ENCODE measurements around the gene TXNDC12.

Gene TXNDC12

GRCh38 chr1:51973587-51974474, 81.2 kb downstream of the TXNDC12 start:
- Histone ChIP-seq H3K27me3 (replicated peaks) (no peaks in the 10 kb centered on the region), H3K27ac (no peak overlapping the region), H3K4me3 (ENCODE audit: low read depth, low read length) (no peak overlapping the region), H3K36me3 (replicated peaks) (no peaks in the 10 kb centered on the region)
- DNase-seq: no peak
- no peak for TF ChIP-seq CTCF (IDR thresholded peaks at IDR 0.05; ENCODE audit: low read depth, low read length, missing control alignments)
- in situ Hi-C loops (cut with HindIII; ENCODE audit: low pct_ligation_motif_present, low sequenced_read_pairs): no loop called here
